Measurements from ENCODE around the gene YEATS2. TPM values are rescaled to one million over a fixed set of nuclear protein-coding genes. Genes with fewer than 3 reads are reported as not detected.
"Not testable (repeated sequence)": the region's sequence is repeated elsewhere in the genome, so short reads cannot be mapped to it uniquely, and the experiment has no call there.

YEATS2 gene
- total and polyA plus RNA-seq, 2 donors from 2014 or later = 4.7 to 20.5 TPM

DNA sequence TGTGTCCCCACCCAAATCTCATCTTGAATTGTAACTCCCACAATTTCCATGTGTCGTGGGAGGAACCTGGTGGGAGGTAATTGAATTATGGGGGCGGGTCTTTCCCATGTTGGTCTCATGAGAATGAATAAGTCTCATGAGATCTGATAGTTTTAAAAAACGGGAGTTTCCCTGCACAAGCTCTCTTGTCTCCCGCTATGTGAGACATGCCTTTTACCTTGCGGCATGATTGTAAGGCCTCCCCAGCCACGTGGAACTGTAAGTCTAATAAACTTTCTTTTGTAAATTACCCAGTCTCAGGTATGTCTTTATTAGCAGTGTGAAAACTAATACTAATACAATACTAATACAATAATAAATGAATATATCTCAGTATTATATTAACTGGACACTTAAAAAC, 9.9 kb upstream of the YEATS2 start:
- Histone ChIP-seq H3K9me3 (ENCODE audit: control insufficient read depth in 2 of 3, insufficient read depth in 1 of 3, low read length in 3 of 3) (no peaks in the 10 kb centered on the region), H3K9ac (ENCODE audit: low read length in 3 of 3) (no peak overlapping the region), H3K27me3 (ENCODE audit: control insufficient read depth, insufficient read depth, low read length) (no peaks in the 10 kb centered on the region), H3K4me3 (ENCODE audit: low read length in 3 of 3) (no peak overlapping the region), H3K4me1 (ENCODE audit: control insufficient read depth in 2 of 3, insufficient read depth in 2 of 3, low read depth in 1 of 3, low read length in 3 of 3) (no peaks in the 10 kb centered on the region), H3K27ac (ENCODE audit: low read depth in 2 of 2, low read length in 2 of 2) (no peak overlapping the region), H3K36me3 (ENCODE audit: control insufficient read depth in 2 of 3, insufficient read depth in 3 of 3, low read length in 3 of 3) (no peaks in the 10 kb centered on the region)
- no peak for DNase-seq
- FAIRE-seq = no peak
- TF ChIP-seq, protein P1, sequence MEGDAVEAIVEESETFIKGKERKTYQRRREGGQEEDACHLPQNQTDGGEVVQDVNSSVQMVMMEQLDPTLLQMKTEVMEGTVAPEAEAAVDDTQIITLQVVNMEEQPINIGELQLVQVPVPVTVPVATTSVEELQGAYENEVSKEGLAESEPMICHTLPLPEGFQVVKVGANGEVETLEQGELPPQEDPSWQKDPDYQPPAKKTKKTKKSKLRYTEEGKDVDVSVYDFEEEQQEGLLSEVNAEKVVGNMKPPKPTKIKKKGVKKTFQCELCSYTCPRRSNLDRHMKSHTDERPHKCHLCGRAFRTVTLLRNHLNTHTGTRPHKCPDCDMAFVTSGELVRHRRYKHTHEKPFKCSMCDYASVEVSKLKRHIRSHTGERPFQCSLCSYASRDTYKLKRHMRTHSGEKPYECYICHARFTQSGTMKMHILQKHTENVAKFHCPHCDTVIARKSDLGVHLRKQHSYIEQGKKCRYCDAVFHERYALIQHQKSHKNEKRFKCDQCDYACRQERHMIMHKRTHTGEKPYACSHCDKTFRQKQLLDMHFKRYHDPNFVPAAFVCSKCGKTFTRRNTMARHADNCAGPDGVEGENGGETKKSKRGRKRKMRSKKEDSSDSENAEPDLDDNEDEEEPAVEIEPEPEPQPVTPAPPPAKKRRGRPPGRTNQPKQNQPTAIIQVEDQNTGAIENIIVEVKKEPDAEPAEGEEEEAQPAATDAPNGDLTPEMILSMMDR (IDR thresholded peaks at IDR 0.05; ENCODE audit: borderline replicate concordance, extremely low read depth, insufficient read depth) = no peak
- intact Hi-C loops (cut with DNase I) = no loop called here

DNA sequence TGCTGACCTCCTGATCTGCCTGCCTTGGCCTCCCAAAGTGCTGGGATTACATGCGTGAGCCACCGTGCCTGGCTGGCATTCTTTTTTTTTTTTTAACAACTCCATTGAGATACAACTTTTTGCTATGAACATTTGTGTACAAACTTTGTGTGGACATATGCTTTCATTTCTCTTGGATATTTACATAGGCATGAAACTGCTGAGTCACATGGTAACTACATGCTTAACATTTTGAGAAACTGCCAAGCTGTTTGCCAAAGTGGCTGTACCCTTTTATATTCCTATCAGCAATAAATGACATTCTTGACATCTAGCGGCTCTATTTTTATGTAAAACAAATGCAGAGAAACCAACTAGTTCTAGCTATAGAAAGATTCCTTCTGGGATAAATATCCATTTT, 8.7 kb upstream of the YEATS2 start:
- FAIRE-seq (no peak), DNase-seq (no peak)
- intact Hi-C loops (cut with DNase I) = no loop called here
- H3K27me3 ChIP-seq (ENCODE audit: control insufficient read depth, insufficient read depth, low read length) = no peaks in the 10 kb centered on the region
- TF ChIP-seq, protein P1 (IDR thresholded peaks at IDR 0.05; ENCODE audit: borderline replicate concordance, extremely low read depth, insufficient read depth) = no peak
- no peaks in the 10 kb centered on the region for H3K9me3 ChIP-seq (ENCODE audit: control insufficient read depth in 2 of 3, insufficient read depth in 1 of 3, low read length in 3 of 3)
- H3K9ac ChIP-seq (ENCODE audit: low read length in 3 of 3) = no peak overlapping the region
- no peaks in the 10 kb centered on the region for H3K36me3 ChIP-seq (ENCODE audit: control insufficient read depth in 2 of 3, insufficient read depth in 3 of 3, low read length in 3 of 3)
- H3K4me1 ChIP-seq (ENCODE audit: control insufficient read depth in 2 of 3, insufficient read depth in 2 of 3, low read depth in 1 of 3, low read length in 3 of 3) = no peaks in the 10 kb centered on the region
- H3K4me3 ChIP-seq (ENCODE audit: low read length in 3 of 3) = no peak overlapping the region
- no peak overlapping the region for H3K27ac ChIP-seq (ENCODE audit: low read depth in 2 of 2, low read length in 2 of 2)

DNA sequence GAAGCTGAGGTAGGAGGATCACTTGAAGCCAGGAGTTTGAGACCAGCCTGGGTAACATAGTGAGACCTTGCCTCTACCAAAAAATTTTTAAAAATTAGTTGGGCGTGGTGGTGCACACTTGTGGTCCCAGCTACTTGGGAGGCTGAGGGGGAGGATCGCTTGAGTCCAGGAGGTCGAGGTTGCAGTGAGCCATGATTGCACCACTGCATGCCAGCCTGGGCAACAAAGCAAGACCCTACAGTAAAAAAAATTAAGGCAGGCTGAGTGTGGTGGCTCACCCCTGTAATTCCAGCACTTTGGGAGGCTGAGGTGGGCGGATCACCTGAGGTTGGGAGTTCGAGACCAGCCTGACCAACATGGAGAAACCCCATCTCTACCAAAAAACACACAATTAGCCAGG, 8.0 kb upstream of the YEATS2 start:
- H3K36me3 ChIP-seq (ENCODE audit: control insufficient read depth in 2 of 3, insufficient read depth in 3 of 3, low read length in 3 of 3); H3K4me1 ChIP-seq (ENCODE audit: control insufficient read depth in 2 of 3, insufficient read depth in 2 of 3, low read depth in 1 of 3, low read length in 3 of 3); H3K27ac ChIP-seq (ENCODE audit: low read depth in 2 of 2, low read length in 2 of 2); H3K27me3 ChIP-seq (ENCODE audit: control insufficient read depth, insufficient read depth, low read length); intact Hi-C loops (cut with DNase I); H3K4me3 ChIP-seq (ENCODE audit: low read length in 3 of 3); DNase-seq; H3K9ac ChIP-seq (ENCODE audit: low read length in 3 of 3); H3K9me3 ChIP-seq (ENCODE audit: control insufficient read depth in 2 of 3, insufficient read depth in 1 of 3, low read length in 3 of 3); FAIRE-seq: not testable (repeated sequence)

DNA sequence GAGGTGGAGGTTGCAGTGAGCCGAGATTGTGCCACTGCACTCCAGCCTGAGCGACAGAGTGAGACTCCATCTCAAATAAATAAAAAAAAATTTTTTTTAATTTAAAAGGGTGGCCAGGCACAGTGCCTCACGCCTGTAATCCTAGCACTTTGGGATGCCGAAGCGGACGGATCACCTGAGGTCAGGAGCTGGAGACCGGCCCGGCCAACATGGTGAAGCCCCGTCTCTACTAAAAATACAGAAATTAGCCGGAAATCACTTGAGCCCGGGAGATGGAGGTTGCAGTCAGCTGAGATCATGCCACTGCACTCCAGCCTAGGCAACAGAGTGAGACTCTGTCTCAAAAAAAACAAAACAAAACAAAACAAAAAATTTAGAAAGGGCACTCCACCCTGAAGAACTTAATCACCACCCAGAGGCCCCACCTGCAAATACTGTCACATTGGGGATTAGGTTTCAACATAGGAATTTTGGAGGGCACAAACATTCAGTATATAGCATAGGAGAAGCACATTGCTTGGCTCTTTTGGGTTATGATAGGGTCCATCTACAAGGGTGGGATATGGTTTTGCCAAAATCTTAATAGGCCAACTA, 7.1 kb upstream of the YEATS2 start:
- FAIRE-seq = no peak
- Histone ChIP-seq H3K4me1 (ENCODE audit: control insufficient read depth in 2 of 3, insufficient read depth in 2 of 3, low read depth in 1 of 3, low read length in 3 of 3) (no peaks in the 10 kb centered on the region), H3K36me3 (ENCODE audit: control insufficient read depth in 2 of 3, insufficient read depth in 3 of 3, low read length in 3 of 3) (no peaks in the 10 kb centered on the region), H3K9ac (ENCODE audit: low read length in 3 of 3) (no peak overlapping the region), H3K9me3 (ENCODE audit: control insufficient read depth in 2 of 3, insufficient read depth in 1 of 3, low read length in 3 of 3) (no peaks in the 10 kb centered on the region), H3K4me3 (ENCODE audit: low read length in 3 of 3) (no peak overlapping the region), H3K27me3 (ENCODE audit: control insufficient read depth, insufficient read depth, low read length) (no peaks in the 10 kb centered on the region), H3K27ac (ENCODE audit: low read depth in 2 of 2, low read length in 2 of 2) (no peak overlapping the region)
- no peak for DNase-seq
- TF ChIP-seq, protein P1 (IDR thresholded peaks at IDR 0.05; ENCODE audit: borderline replicate concordance, extremely low read depth, insufficient read depth) = no peak
- intact Hi-C loops (cut with DNase I) = no loop called here

Data from kidney (tissue), 14 donors.